Measurements from ENCODE around the gene AKT3.

DNA sequence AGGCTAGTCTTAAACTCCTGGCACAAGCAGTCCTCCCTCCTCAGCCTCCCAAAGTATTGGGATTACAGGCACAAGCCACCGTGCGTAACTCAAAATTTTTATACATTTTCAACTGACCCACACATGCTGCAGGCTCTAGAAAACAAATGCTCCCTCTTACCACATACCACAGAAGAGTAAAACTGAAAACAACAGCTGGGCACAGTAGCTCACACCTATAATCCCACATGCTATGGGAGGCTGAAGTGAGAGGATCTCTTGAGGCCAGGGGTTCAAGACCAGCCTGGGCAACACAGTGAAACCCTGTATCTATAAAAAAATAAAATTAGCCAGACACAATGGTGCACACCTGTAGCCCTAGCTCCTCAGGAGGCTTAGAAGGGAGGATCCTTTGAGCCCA lies 56.7 kb downstream of the AKT3 start:
- TF ChIP-seq, protein P1, sequence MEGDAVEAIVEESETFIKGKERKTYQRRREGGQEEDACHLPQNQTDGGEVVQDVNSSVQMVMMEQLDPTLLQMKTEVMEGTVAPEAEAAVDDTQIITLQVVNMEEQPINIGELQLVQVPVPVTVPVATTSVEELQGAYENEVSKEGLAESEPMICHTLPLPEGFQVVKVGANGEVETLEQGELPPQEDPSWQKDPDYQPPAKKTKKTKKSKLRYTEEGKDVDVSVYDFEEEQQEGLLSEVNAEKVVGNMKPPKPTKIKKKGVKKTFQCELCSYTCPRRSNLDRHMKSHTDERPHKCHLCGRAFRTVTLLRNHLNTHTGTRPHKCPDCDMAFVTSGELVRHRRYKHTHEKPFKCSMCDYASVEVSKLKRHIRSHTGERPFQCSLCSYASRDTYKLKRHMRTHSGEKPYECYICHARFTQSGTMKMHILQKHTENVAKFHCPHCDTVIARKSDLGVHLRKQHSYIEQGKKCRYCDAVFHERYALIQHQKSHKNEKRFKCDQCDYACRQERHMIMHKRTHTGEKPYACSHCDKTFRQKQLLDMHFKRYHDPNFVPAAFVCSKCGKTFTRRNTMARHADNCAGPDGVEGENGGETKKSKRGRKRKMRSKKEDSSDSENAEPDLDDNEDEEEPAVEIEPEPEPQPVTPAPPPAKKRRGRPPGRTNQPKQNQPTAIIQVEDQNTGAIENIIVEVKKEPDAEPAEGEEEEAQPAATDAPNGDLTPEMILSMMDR (IDR thresholded peaks at IDR 0.05), result no peak
- no peak for TF ChIP-seq EZH2 (IDR thresholded peaks at IDR 0.05)

Measured in neural progenitor cell (in vitro differentiated cells).